ENCODE results near the gene PPFIA1.

DNA sequence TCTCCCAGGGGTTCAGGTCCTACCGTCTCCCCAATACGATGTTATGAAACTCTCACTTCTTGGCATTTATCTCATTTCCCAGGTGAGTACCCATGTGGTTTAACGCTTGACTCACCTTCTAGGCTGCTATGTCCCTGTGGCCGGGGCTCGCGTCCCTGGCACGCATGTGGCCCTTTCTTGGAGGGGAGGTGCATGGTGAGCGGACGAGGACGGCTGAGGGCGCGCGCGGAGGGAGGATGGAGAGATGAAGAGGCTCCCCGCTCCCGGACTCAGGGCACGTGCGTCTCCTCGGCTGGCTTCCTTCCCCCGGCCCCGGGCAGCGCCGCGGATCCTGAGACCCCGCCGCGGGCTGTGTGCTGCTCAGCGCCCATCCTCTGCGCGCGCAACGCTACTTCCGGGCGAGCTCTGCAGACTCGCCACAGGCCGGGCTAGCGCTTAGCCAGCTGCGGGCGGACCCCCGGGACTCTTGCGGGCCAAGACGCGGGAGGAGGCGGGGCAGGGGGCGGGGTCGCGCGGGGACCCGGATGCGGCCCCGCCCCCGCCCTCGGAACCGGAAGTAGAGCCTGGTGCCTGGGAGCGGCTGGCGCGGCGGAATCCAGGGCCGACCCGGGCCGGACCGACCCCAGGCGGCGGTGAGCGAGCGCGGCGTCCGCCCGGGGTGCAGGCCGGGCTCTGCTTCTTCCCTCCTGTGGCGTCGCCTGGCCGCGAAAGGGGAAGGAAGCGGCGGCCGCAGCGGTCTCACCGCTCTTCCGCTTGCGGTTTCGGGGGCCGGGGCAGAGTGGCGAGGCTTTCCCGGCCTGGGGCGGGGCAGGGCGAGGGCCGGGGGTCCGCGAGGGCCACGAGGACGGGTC lies 127.7 kb downstream of the PPFIA1 start, which contains the start of gene CTTN:
- TF ChIP-seq RAD21 (IDR thresholded peaks at IDR 0.05; ENCODE audit: low read depth) (no peak), TAF1 (IDR thresholded peaks at IDR 0.05; ENCODE audit: low read depth) (peak; percentile 49), NFIC (IDR thresholded peaks at IDR 0.05) (0 out of 2 replicates have a peak, but pooled peaks have one; percentile 4), EGR1 (IDR thresholded peaks at IDR 0.05) (no peak), FOXM1 (IDR thresholded peaks at IDR 0.05; ENCODE audit: borderline replicate concordance, low read depth) (no peak), YY1 (IDR thresholded peaks at IDR 0.05; ENCODE audit: low read depth) (no peak), TCF12 (IDR thresholded peaks at IDR 0.05; ENCODE audit: low read depth) (no peak), TEAD4 (IDR thresholded peaks at IDR 0.05) (no peak), EP300 (IDR thresholded peaks at IDR 0.05; ENCODE audit: borderline replicate concordance) (no peak), CEBPB (IDR thresholded peaks at IDR 0.05) (no peak), CREB1 (IDR thresholded peaks at IDR 0.05; ENCODE audit: low read depth) (no peak)
- TF ChIP-seq, protein P1, sequence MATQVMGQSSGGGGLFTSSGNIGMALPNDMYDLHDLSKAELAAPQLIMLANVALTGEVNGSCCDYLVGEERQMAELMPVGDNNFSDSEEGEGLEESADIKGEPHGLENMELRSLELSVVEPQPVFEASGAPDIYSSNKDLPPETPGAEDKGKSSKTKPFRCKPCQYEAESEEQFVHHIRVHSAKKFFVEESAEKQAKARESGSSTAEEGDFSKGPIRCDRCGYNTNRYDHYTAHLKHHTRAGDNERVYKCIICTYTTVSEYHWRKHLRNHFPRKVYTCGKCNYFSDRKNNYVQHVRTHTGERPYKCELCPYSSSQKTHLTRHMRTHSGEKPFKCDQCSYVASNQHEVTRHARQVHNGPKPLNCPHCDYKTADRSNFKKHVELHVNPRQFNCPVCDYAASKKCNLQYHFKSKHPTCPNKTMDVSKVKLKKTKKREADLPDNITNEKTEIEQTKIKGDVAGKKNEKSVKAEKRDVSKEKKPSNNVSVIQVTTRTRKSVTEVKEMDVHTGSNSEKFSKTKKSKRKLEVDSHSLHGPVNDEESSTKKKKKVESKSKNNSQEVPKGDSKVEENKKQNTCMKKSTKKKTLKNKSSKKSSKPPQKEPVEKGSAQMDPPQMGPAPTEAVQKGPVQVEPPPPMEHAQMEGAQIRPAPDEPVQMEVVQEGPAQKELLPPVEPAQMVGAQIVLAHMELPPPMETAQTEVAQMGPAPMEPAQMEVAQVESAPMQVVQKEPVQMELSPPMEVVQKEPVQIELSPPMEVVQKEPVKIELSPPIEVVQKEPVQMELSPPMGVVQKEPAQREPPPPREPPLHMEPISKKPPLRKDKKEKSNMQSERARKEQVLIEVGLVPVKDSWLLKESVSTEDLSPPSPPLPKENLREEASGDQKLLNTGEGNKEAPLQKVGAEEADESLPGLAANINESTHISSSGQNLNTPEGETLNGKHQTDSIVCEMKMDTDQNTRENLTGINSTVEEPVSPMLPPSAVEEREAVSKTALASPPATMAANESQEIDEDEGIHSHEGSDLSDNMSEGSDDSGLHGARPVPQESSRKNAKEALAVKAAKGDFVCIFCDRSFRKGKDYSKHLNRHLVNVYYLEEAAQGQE (IDR thresholded peaks at IDR 0.05; ENCODE audit: low read depth), result no peak
- TF ChIP-seq, protein P2, sequence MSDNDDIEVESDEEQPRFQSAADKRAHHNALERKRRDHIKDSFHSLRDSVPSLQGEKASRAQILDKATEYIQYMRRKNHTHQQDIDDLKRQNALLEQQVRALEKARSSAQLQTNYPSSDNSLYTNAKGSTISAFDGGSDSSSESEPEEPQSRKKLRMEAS (IDR thresholded peaks at IDR 0.05), result peak; percentile 93
